Stimulated activated CD8-positive, alpha-beta memory T cell treated with anti-CD3 and anti-CD28 coated beads, Interleukin-12 subunit alpha, Interleukin-12 subunit beta, amount 100 ng/mL, for 1 hour (primary cell): ENCODE measurements around the gene GAD2.
"Not testable (repeated sequence)": the region's sequence is repeated elsewhere in the genome, so short reads cannot be mapped to it uniquely, and the experiment has no call there.

Source experiments
- DNase-seq: peaks from one replicate; pipeline ENCODE4 v3.0.0-alpha.2; 2020; ENCODE audit warnings: low read depth

The GAD2 gene

DNA sequence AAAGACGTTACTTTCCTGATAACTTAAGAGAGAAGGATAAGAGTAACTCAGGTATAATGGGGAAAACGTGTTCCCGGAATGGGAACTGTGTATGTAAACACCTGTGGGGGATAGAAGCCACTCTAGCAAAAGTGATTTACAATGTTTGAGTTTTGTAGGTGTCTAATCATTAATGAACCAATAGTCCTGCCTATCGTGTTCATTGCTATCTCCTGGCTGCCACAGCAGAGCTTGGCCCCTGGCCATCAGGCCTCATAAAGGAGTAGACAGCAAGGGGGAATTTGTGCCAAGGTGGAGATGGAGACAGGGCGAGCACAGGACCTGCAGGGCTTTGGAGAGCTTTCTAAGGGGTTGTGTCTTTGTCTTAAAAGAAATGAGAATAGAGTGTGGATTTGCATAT is 102.1 kb downstream of the GAD2 start:
- DNase-seq, result no peak

DNA sequence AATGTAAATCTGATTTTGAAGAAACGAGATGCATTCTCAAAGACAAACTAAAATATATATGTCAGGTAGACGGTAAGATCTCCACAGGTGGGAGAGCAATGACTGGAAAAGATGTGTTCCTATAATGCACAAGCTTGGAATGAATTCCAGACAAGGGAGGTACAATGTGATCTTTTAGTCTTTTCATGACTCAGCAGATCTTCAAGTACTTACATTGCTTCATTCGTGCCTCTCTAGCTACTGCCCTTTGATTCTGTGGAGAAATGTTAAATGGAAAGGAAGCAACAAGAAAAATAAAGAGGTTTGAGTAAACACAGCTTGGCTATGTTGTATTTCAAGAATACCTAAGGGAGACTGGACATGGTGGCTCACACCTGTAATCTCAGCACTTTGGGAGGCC is 106.6 kb downstream of the GAD2 start:
- DNase-seq, result no peak

DNA sequence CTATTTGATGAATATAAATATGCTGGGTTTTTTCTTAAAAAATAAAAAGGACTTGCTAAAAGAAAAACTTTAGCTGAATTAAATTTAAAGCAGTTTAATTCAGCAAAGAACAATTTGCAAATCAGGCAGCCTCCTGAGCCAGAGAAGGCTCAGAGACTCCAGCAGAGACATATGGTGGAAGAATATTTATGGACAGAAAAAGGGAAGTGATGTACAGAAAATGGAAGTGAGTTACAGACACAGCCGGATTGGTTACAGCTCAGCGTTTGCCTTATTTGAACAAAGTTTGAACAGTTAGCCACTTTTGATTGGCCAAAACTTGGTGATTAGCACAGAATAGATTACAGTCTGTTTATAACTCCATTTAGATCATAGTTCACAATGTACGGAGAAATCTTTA is 110.3 kb downstream of the GAD2 start:
- DNase-seq, result no peak

DNA sequence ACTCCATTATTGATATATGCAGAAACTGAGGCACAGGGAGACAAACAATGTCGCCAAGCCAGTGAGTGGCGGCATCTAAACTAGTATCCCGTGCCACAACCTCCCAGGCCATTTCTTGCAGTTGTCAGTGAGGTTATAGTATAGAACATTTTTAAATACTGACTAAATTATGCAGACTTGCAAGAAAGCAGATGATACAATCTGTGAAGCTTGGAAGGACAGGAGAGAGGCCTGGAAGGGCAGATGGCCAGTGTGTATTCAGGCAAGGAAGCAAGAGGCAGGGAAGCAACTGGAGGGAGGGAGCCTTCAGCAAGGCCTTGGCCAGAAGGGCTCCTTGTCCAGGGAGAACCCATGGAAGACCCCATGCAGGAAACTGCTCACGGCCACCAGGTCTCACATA is 111.2 kb downstream of the GAD2 start:
- no peak for DNase-seq

DNA sequence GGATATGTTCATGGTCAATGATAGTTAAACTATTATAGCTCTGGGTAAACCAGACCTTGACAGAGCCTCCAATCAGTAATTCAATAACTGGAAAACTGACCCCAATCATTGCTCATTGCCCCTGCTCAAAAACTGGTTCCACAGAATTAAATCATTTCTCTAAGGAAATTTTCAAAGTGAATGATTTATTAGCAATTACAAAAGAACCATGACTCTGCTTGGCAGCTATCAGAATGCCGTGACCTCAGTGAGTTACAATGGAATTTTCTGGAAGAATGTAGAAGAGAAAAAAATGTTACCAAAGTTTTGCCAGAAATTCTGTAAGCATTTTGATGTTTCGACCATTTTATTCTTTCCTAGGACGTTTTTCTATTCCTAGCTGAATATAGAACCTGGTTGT is 114.8 kb downstream of the GAD2 start:
- DNase-seq, result no peak

DNA sequence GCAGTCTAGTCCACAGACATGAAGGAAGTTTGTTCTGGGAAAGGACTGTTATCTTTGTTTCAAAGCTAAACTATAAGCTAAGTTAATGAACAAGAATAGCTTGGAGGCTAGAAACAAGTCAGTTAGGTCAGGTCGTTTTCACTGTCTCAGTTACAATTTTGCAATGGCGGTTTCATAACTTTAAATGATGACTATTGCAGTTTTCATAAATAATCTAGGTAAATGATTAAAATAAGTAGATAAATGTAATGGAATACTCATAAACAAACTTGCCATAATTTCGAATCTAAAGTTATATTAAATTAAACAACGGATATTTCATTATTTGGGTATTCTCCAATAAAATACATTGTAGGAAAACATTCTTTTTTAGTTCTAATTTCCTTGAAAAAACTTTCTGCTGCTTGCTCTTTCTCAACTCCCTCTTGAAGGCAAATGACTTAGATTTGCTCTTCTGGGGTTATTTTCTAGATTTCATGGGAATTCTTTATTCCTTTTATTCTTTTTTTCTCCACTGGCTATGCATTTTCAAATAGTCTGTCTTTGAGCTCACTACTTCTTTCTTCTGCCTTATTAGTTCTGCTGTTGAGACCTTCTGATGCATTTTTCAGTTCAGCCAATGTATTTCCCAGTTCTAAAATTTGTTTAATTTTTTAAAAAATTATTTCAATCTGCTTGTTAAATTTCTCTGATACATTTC is 117.8 kb downstream of the GAD2 start:
- DNase-seq, result no peak

DNA sequence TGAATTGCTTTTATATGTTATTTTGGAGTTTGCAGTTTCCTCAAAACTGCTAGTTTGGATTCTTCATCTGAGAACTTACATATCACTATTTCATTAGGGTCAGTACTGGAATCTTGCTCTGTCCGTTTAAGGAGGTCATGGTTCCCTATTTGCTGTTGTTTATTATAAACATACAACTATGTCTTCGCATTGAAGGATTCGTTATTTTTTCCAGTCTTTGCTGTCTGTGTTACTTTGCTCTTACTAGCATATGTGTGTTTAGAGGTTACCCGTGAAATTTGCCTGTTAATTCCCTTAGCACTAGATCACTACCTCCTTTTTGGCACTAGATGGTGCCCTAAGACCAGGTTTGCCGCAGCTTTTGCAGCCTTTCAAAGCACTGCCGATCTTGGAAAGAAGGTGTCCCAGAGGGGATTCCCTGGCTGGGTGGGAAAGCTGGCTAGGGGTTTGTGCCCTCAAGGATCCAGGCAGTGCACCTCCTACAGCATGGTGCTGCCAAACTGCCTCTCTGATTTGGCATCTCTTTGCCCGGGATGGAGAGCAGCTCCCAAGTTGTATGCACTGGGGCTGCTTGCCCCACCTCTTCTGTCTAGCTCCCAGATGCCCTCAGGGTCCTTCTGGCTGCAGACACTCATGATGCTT is 118.5 kb downstream of the GAD2 start:
- DNase-seq, result peak; percentile 51

DNA sequence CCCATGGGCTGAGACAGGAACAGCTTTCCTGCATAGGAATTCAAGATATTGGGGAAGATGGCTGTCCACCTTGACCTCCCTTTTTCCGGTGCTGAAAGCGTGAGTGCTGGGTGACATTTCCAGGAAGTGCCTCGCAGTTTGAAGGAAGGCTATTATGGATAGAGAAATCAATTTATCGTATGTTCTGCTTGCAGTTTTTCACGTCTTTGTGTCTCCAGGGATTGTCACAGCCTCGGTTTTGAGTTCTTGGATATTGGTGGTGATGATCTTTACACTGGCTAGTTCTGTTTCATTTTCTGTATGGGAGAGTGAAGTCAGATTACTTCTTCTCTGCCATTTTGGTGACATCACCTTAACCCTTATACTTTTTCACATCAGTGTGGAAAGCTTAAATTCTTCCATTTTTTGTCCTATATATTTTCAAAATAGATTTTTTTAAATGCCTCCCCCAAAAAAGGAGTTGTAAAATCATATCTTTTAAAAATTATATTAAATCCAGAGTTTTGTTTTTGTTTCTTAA is 119.1 kb downstream of the GAD2 start:
- no peak for DNase-seq

DNA sequence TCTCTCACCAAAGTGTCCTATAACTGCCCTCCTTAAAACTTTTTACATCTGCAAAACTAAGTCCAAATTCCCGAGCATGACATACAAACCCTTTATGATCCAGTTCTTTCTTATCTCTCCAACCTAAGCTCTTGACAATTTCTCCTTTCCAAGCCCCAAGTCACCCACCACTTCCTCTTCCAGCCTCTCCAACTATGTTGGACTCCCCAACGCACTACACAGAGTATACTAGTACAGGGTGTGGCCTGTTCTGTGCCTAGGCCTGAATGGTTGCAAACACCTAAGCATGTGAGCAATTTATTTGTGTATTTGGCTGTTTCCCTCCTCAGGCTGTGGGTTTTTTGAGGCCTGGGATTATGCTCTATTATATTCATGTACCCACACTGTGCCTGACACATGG is 120.4 kb downstream of the GAD2 start:
- DNase-seq, result no peak

DNA sequence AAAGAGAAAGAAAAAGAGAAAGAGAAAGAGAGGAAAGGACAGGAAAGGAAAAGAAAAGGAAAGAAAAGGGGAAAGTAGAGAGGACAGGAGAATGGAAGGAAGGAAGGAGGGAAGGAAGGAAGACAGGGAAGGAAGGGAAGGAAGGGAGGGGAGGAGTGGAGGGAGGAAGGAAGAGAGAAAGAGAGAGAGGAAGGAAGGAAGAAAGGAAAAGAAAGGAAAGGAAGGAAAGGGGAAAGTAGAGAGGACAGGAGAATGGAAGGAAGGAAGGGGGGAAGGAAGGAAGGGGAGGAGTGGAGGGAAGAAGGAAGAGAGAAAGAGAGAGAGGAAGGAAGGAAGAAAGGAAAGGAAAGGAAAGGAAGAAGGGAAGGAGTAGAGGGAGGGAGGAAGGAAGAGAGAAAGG is 125.1 kb downstream of the GAD2 start:
- DNase-seq, result no peak

DNA sequence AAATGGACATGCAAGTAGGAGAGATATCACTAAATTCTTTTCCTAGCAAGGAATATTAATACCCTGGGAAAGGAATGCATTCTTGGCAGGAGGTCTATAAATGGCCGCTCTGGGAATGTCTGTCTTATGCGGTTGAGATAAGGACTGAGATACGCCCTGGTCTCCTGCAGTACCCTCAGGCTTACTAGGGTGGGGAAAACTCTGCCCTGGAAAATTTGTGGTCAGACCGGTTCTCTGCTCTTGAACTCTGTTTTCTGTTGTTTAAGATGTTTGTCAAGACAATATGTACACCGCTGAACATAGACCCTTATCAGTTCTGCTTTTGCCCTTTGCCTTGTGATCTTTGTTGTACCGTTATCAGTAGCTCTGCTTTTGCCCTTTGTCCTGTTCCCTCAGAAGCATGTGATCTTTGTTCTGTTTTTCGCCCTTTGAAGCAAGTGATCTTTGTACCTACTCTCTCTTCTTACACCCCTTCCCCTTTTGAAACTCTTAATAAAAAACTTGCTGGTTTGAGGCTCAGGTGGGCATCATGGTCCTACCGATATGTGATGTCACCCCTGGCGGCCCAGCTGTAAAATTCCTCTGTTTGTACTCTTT is 132.3 kb downstream of the GAD2 start:
- DNase-seq, result not testable (repeated sequence)
